H1 (cell line): Measurements from ENCODE around the gene ZNF683. TPM values are rescaled to one million over a fixed set of nuclear protein-coding genes. Genes with fewer than 3 reads are reported as not detected.

Source experiments
- CTCF ChIA-PET: fragments of 300-600 bp; sonication (Branson Sonifier 250); formaldehyde crosslinking; loops from one replicate; lab custom pipeline; 2021; ENCODE audit not compliant: partially characterized antibody; lab: Charles Lee
- POLR2A ChIA-PET: fragments of 300-600 bp; sonication (Branson Sonifier 250); formaldehyde crosslinking; loops from one replicate; lab custom pipeline; 2021; ENCODE audit warnings: inconsistent platforms; ENCODE audit not compliant: partially characterized antibody; lab: Charles Lee
- DNase-seq, 2 experiments: peaks; one replicate each; pipeline versions ENCODE4 v3.0.0 to v3.0.0-alpha.2; 2010 to 2022; ENCODE audit warnings: low spot score in 2 of 2, low read depth in 1 of 2, mixed read lengths in 1 of 2
- FAIRE-seq: peaks from 2 replicates; lab custom pipeline; 2011; peaks lifted over from hg19 to GRCh38; lab: Jason Lieb, UNC
- H2AFZ ChIP-seq: 2 replicates; pipeline ENCODE4 v1.8.1; 2012; ENCODE audit warnings: low read length, inconsistent platforms
- H2AK5ac ChIP-seq: 2 replicates; pipeline ENCODE4 v1.6.1; 2013; ENCODE audit warnings: low read depth, low read length
- H2BK120ac ChIP-seq: replicated peaks from 2 replicates; pipeline ENCODE3; 2013; ENCODE audit warnings: low read depth, low read length, inconsistent platforms
- H2BK12ac ChIP-seq: 2 replicates; pipeline ENCODE4 v1.6.1; 2013; ENCODE audit warnings: low read depth, low read length
- H2BK15ac ChIP-seq: 2 replicates; pipeline ENCODE4 v1.6.1; 2013; ENCODE audit warnings: low read length
- H2BK20ac ChIP-seq: 2 replicates; pipeline ENCODE4 v1.6.1; 2013; ENCODE audit warnings: low read length
- H2BK5ac ChIP-seq: 2 replicates; pipeline ENCODE4 v1.6.1; 2013; ENCODE audit warnings: low read depth, low read length
- H3K14ac ChIP-seq: 2 replicates; pipeline ENCODE4 v1.6.1; 2013; ENCODE audit warnings: inconsistent platforms; ENCODE audit not compliant: insufficient read length
- H3K18ac ChIP-seq: 2 replicates; pipeline ENCODE4 v1.6.1; 2013; ENCODE audit warnings: low read length; ENCODE audit errors: extremely low read depth
- H3K23ac ChIP-seq: 2 replicates; pipeline ENCODE4 v1.6.1; 2013; ENCODE audit warnings: inconsistent platforms; ENCODE audit not compliant: insufficient read length
- H3K23me2 ChIP-seq: 2 replicates; pipeline ENCODE4 v1.6.1; 2013; ENCODE audit warnings: low read depth, low read length
- H3K27ac ChIP-seq: 2 replicates; pipeline ENCODE4 v1.6.1; 2011; ENCODE audit warnings: low read depth, low read length, inconsistent platforms
- H3K27me3 ChIP-seq, 4 experiments: replicated peaks in 1 of 4; 1 replicate in 1 of 4; 2 replicates in 3 of 4; pipeline versions ENCODE4 v1.6.1 to v1.8.1; 2011 to 2013; ENCODE audit warnings: low read length in 3 of 4, mild to moderate bottlenecking in 3 of 4, inconsistent platforms in 2 of 4, mixed read lengths in 2 of 4, moderate library complexity in 1 of 4; ENCODE audit not compliant: control insufficient read depth in 3 of 4, insufficient read depth in 3 of 4; ENCODE audit errors: extremely low read depth in 1 of 4
- H3K36me3 ChIP-seq, 4 experiments: 2 replicates each; pipeline versions ENCODE4 v1.6.1 to v1.8.1; 2011 to 2013; ENCODE audit warnings: mild to moderate bottlenecking in 4 of 4, low read length in 3 of 4, moderate library complexity in 2 of 4, control low read depth in 1 of 4, inconsistent platforms in 1 of 4; ENCODE audit not compliant: insufficient read depth in 4 of 4, control insufficient read depth in 2 of 4
- H3K4ac ChIP-seq: replicated peaks from 2 replicates; pipeline ENCODE3; 2013; ENCODE audit warnings: low read length, low read depth, mixed read lengths, inconsistent platforms; ENCODE audit not compliant: insufficient read length
- H3K4me1 ChIP-seq, 4 experiments: replicated peaks in 1 of 4; 1 replicate in 1 of 4; 2 replicates in 3 of 4; pipeline versions ENCODE4 v1.6.1 to v1.8.1; 2011 to 2013; ENCODE audit warnings: low read length in 3 of 4, inconsistent platforms in 2 of 4, mixed read lengths in 1 of 4; ENCODE audit not compliant: insufficient read depth in 4 of 4, control insufficient read depth in 3 of 4
- H3K4me2 ChIP-seq, 2 experiments: 2 replicates each; pipeline versions ENCODE4 v1.6.1 to v1.8.1; 2011 to 2013; ENCODE audit warnings: low read depth in 2 of 2, low read length in 2 of 2, control low read depth in 1 of 2, inconsistent platforms in 1 of 2, mild to moderate bottlenecking in 1 of 2; ENCODE audit not compliant: insufficient read depth in 1 of 2
- H3K4me3 ChIP-seq, 4 experiments: fragments of 200-600, 300-600 bp in 1 of 4; sonication (generic), shearing (Covaris generic), sonication (Bioruptor Twin) in 1 of 4; 2 replicates each; pipeline versions ENCODE4 v1.5.1 to v1.8.1; 2011 to 2016; ENCODE audit warnings: low read length in 4 of 4, low read depth in 3 of 4, control low read depth in 2 of 4, inconsistent platforms in 2 of 4, mild to moderate bottlenecking in 2 of 4, mixed read lengths in 1 of 4, moderate library complexity in 1 of 4; ENCODE audit not compliant: insufficient read depth in 2 of 4; ENCODE audit errors: extremely low read depth in 1 of 4
- H3K56ac ChIP-seq: replicated peaks from 2 replicates; pipeline ENCODE3; 2013; ENCODE audit warnings: low read depth, mild to moderate bottlenecking, mixed read lengths, low read length, inconsistent platforms; ENCODE audit not compliant: insufficient read length
- H3K79me1 ChIP-seq: 2 replicates; pipeline ENCODE4 v1.6.1; 2013; ENCODE audit warnings: low read depth, low read length, control low read depth
- H3K79me2 ChIP-seq, 2 experiments: 2 replicates each; pipeline versions ENCODE4 v1.6.1 to v1.8.1; 2012 to 2013; ENCODE audit warnings: low read length in 2 of 2, mild to moderate bottlenecking in 2 of 2, inconsistent platforms in 1 of 2; ENCODE audit not compliant: insufficient read depth in 2 of 2, control insufficient read depth in 1 of 2
- H3K9ac ChIP-seq, 4 experiments: replicated peaks in 1 of 4; 1 replicate in 1 of 4; 2 replicates in 3 of 4; pipeline versions ENCODE4 v1.6.1 to v1.8.1; 2011 to 2013; ENCODE audit warnings: low read depth in 3 of 4, low read length in 3 of 4, control low read depth in 2 of 4, mild to moderate bottlenecking in 2 of 4, moderate library complexity in 2 of 4, inconsistent platforms in 1 of 4; ENCODE audit errors: extremely low read depth in 1 of 4
- H3K9me3 ChIP-seq, 2 experiments: 2 replicates each; pipeline versions ENCODE4 v1.6.1 to v1.8.1; 2012 to 2013; ENCODE audit warnings: mild to moderate bottlenecking in 2 of 2, moderate library complexity in 2 of 2, control low read depth in 1 of 2, inconsistent platforms in 1 of 2, low read depth in 1 of 2, low read length in 1 of 2, mixed read lengths in 1 of 2; ENCODE audit not compliant: insufficient read depth in 2 of 2
- H4K20me1 ChIP-seq, 2 experiments: replicated peaks in 1 of 2; 2 replicates each; pipeline versions ENCODE3 to v1.8.1; 2011 to 2013; ENCODE audit warnings: inconsistent platforms in 2 of 2, low read length in 2 of 2, mild to moderate bottlenecking in 1 of 2; ENCODE audit not compliant: insufficient read depth in 2 of 2, control insufficient read depth in 1 of 2
- H4K5ac ChIP-seq: 2 replicates; pipeline ENCODE4 v1.6.1; 2013; ENCODE audit warnings: low read length, low read depth, mixed read lengths, inconsistent platforms; ENCODE audit not compliant: insufficient read length
- H4K8ac ChIP-seq: 2 replicates; pipeline ENCODE4 v1.8.0; 2013; ENCODE audit warnings: mild to moderate bottlenecking, moderate library complexity, low read length, inconsistent platforms; ENCODE audit not compliant: insufficient read depth; ENCODE audit errors: extremely low read depth
- H4K91ac ChIP-seq: replicated peaks from 2 replicates; pipeline ENCODE3; 2013; ENCODE audit warnings: low read length, mixed read lengths, inconsistent platforms; ENCODE audit not compliant: insufficient read length
- CBX5 ChIP-seq: fragments of 300-800, 300-1000 bp; sonication (generic); IDR thresholded peaks from 2 replicates; pipeline ENCODE4 v1.7.1; 2016; ENCODE audit warnings: antibody characterized with exemption, low read length, low read depth
- WGBS, 2 experiments: shearing (Covaris generic) in 1 of 2; methylation state at CpG; one replicate each; pipeline versions ENCODE4 v1.1.6 to v1.1.7; 2013 to 2015; ENCODE audit warnings: low lambda C conversion rate in 2 of 2, mixed read lengths in 2 of 2, inconsistent platforms in 1 of 2, low coverage in 1 of 2, missing lambda C conversion rate in 1 of 2; ENCODE audit not compliant: insufficient replicate concordance in 2 of 2, insufficient coverage in 1 of 2, insufficient read length in 1 of 2; ENCODE audit errors: extremely low coverage in 1 of 2, missing lambda C conversion rate in 1 of 2; 5-methylcytosine and 5-hydroxymethylcytosine counted together
- polyA plus RNA-seq, 7 experiments: library from polyadenylated mRNA; depleted of rRNA in 3 of 7; stranded (reverse) in 5 of 7; unstranded in 2 of 7; fragments of >200 nt in 5 of 7; fragments of 200-250 nt in 2 of 7; gene quantifications; 1 replicate in 5 of 7; 2 replicates in 1 of 7; 4 replicates in 1 of 7; pipeline versions ENCODE4 v1.2.1 to v1.2.3, GENCODE V29; 2011 to 2013; ENCODE audit warnings: missing spikeins in 2 of 7, mixed read lengths in 2 of 7
- total RNA-seq: library from RNA; stranded (reverse); fragmentation: NEBNext Ultra II Directional; extraction: Animal tissue kit (Norgen Biotek cat#: 25700); gene quantifications from 2 replicates; pipeline ENCODE4 v1.2.1, GENCODE V29; 2021
- TF ChIP-seq, protein P1 (sequence below), 3 experiments: IDR thresholded peaks; 1 replicate in 2 of 3; 2 replicates in 1 of 3; pipeline versions ENCODE4 v1.5.1 to v1.6.1; 2011; ENCODE audit warnings: low read length in 3 of 3, mild to moderate bottlenecking in 3 of 3, inconsistent platforms in 2 of 3, low read depth in 1 of 3, moderate library complexity in 1 of 3; ENCODE audit not compliant: insufficient read depth in 1 of 3; ENCODE audit errors: control extremely low read depth in 1 of 3

ZNF683 gene
- total and polyA plus RNA-seq, 2 of the 8 experiments (the other 6 are each of a cell fraction or from before 2014, with no cell fraction given) = not detected

DNA sequence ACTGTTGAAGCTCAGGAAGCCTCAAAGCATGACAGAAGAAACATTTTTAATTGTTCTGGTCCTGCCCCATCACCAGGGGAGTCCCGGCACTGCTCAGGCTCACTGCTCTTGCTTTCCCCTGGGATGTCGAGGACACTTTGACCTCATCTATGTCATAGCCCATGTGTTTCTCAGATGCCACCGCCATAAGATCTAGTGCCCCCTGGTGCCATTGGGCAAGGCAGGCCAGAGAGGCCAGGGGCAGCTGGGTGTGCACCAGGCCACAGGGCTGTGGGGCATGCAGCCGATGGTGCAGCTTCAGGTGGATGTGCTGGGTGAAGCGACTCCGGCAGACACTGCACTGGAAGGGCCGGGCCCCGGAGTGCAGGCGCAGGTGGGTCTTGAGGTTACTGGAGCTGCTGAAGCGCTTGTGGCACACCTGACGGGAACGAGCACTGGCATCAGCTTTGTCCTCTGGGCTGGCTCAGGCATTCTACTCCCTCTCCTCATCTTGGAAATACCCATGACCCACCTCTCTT, 10.9 kb downstream of the ZNF683 start:
- no peaks in the 10 kb centered on the region for H3K79me1 ChIP-seq

More for the DNA sequence above, 10.9 kb downstream of the ZNF683 start:
- H2BK20ac ChIP-seq = 0 out of 2 replicates have a peak overlapping the region, but pooled peaks have one; percentile 11
- peaks cover 6 to 21% (median 16%) of the 10 kb centered on the region in 4 experiments for H3K4me1 ChIP-seq
- H3K9me3 ChIP-seq = no peaks in the 10 kb centered on the region
- no peaks in the 10 kb centered on the region for H3K79me2 ChIP-seq
- no peak overlapping the region for H3K18ac ChIP-seq
- CTCF ChIA-PET = interaction anchor here (0.6 to 14.1 kb wide), 14 partner anchors 8 to 1100 kb away, joined by 3 to 297 read pairs (median 26); partner anchors contain the start of genes CRYBG2, SH3BGRL3 and ZNF683
- peaks cover 8% of the 10 kb centered on the region; the same call in 1 of the 2 replicates for H3K23me2 ChIP-seq
- peak overlapping the region; percentile 7; the same call in 1 of the 2 replicates for H4K8ac ChIP-seq
- H3K56ac ChIP-seq = no peak overlapping the region
- FAIRE-seq (no peak), DNase-seq (no peak)
- H3K14ac ChIP-seq = no peak overlapping the region
- no peak overlapping the region for H3K23ac ChIP-seq
- WGBS, 2 experiments = 88% methylated on average over 12 of the region's 12 CpGs; no CpG with 5 or more reads in 1 of the 2 experiments
- peak overlapping the region in 1 of 2 experiments; percentile 76; a peak in 1 of 4 replicates for H3K4me2 ChIP-seq
- H3K27ac ChIP-seq = no peak overlapping the region
- H3K4ac ChIP-seq = no peak overlapping the region
- H2AFZ ChIP-seq = no peak overlapping the region
- no peak for TF ChIP-seq CBX5
- TF ChIP-seq, protein P1, sequence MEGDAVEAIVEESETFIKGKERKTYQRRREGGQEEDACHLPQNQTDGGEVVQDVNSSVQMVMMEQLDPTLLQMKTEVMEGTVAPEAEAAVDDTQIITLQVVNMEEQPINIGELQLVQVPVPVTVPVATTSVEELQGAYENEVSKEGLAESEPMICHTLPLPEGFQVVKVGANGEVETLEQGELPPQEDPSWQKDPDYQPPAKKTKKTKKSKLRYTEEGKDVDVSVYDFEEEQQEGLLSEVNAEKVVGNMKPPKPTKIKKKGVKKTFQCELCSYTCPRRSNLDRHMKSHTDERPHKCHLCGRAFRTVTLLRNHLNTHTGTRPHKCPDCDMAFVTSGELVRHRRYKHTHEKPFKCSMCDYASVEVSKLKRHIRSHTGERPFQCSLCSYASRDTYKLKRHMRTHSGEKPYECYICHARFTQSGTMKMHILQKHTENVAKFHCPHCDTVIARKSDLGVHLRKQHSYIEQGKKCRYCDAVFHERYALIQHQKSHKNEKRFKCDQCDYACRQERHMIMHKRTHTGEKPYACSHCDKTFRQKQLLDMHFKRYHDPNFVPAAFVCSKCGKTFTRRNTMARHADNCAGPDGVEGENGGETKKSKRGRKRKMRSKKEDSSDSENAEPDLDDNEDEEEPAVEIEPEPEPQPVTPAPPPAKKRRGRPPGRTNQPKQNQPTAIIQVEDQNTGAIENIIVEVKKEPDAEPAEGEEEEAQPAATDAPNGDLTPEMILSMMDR (IDR thresholded peaks at IDR 0.05; ENCODE audit: control extremely low read depth in 1 of 3, insufficient read depth in 1 of 3, low read depth in 1 of 3, low read length in 3 of 3) = peak in 1 of 3 experiments; percentile 13; a peak in 1 of 4 replicates
- no peaks in the 10 kb centered on the region for H3K36me3 ChIP-seq
- H2BK5ac ChIP-seq = no peak overlapping the region
- H4K5ac ChIP-seq = no peak overlapping the region
- H3K27me3 ChIP-seq = peaks cover 0 to 17% (median 11%) of the 10 kb centered on the region in 4 experiments; a peak in 4 of 7 replicates
- peak overlapping the region; percentile 12 for H4K91ac ChIP-seq
- POLR2A ChIA-PET = interaction anchor here (0.9 to 4.4 kb wide), 8 partner anchors 8 to 68 kb away, joined by 3 to 36 read pairs (median 4); partner anchors contain the start of genes CD52 and LIN28A
- no peaks in the 10 kb centered on the region for H4K20me1 ChIP-seq
- no peak overlapping the region for H3K9ac ChIP-seq
- H2BK12ac ChIP-seq = 0 out of 2 replicates have a peak overlapping the region, but pooled peaks have one; percentile 65
- H2BK120ac ChIP-seq = no peak overlapping the region
- H2AK5ac ChIP-seq = no peak overlapping the region
- H2BK15ac ChIP-seq = no peak overlapping the region
- no peak overlapping the region for H3K4me3 ChIP-seq
